Measurements from ENCODE around the gene SMIM23.

DNA sequence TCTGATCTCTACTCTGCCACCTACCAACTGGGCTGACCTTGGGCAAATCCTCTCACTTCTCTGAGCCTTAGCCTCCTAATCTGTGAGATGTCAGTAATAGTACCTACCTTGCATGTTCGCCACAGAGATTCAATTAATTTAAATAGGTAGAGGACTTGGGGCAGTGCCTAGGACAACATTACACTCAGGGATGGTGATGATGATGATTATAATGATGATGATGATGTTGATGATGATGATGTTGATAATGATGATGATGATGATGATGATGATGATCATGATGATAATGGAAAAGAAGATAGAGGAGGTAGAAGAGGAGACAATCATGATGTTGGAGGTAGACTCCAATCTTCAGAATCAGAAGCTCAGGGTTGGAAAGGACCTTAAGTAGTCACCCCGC is 40.7 kb upstream of the SMIM23 start:
- TF ChIP-seq SUZ12 (IDR thresholded peaks at IDR 0.05), result no peak
- no peak for TF ChIP-seq ZNF384 (IDR thresholded peaks at IDR 0.05)
- TF ChIP-seq, protein P1, sequence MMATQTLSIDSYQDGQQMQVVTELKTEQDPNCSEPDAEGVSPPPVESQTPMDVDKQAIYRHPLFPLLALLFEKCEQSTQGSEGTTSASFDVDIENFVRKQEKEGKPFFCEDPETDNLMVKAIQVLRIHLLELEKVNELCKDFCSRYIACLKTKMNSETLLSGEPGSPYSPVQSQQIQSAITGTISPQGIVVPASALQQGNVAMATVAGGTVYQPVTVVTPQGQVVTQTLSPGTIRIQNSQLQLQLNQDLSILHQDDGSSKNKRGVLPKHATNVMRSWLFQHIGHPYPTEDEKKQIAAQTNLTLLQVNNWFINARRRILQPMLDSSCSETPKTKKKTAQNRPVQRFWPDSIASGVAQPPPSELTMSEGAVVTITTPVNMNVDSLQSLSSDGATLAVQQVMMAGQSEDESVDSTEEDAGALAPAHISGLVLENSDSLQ (IDR thresholded peaks at IDR 0.05), result no peak
- no peak for TF ChIP-seq FOXM1 (IDR thresholded peaks at IDR 0.05; ENCODE audit: borderline replicate concordance)
- no peak for TF ChIP-seq ELF4 (IDR thresholded peaks at IDR 0.05)
- no peak for TF ChIP-seq BHLHE40 (IDR thresholded peaks at IDR 0.05; ENCODE audit: borderline replicate concordance)
- TF ChIP-seq FOXA1 (IDR thresholded peaks at IDR 0.05), result no peak

Data from HEK293T (cell line).